Right cardiac atrium (tissue), 5 donors: ENCODE results near the gene CAMKMT. TPM values are rescaled to one million over a fixed set of nuclear protein-coding genes. Genes with fewer than 3 reads are reported as not detected.

Experiments
- ATAC-seq, 2 donors: fragments of 200-7000 bp; cut with Tn5 transposase; one replicate each; pipeline versions ENCODE4 v1.8.0 to v1.9.1; 2020; ENCODE audit warnings: moderate library complexity in 2 of 2, mild to moderate bottlenecking in 1 of 2
- DNase-seq, 3 donors: peaks; one replicate each; pipeline ENCODE4 v3.0.0-alpha.2; 2020
- H3K27ac ChIP-seq: one replicate; pipeline ENCODE4 v1.5.1; 2013; ENCODE audit warnings: mild to moderate bottlenecking, low read length, control low read depth, moderate library complexity
- H3K27me3 ChIP-seq: one replicate; pipeline ENCODE4 v1.6.1; 2013; ENCODE audit not compliant: control insufficient read depth, insufficient read depth
- H3K4me1 ChIP-seq: one replicate; pipeline ENCODE4 v1.6.1; 2013; ENCODE audit warnings: low read length; ENCODE audit not compliant: control insufficient read depth, insufficient read depth
- H3K4me3 ChIP-seq: one replicate; pipeline ENCODE4 v1.5.1; 2013; ENCODE audit warnings: low read length, control low read depth
- H3K9me3 ChIP-seq: one replicate; pipeline ENCODE4 v1.6.1; 2013; ENCODE audit warnings: low read length; ENCODE audit not compliant: control insufficient read depth
- WGBS: extraction: QIAGEN DNeasy Blood & Tissue Kit; methylation state at CpG from one replicate; pipeline ENCODE4 v1.1.7; 2013; 5-methylcytosine and 5-hydroxymethylcytosine counted together
- intact Hi-C, 4 donors: fragments of 100-400 bp; cut with DNase I; formaldehyde crosslinking; loops; one replicate each; pipeline versions ENCODE4 v1.11.0 to v1.14.0; 2022 to 2023
- polyA plus RNA-seq: library from polyadenylated mRNA; stranded (reverse); fragments of 200-250 nt; gene quantifications from one replicate; pipeline ENCODE4 v1.2.3, GENCODE V29; 2013
- total RNA-seq, 4 donors: library from RNA; stranded (reverse); fragmentation: NEBNext Ultra II Directional; extraction: Animal tissue kit (Norgen Biotek cat#: 25700); gene quantifications; one replicate each; pipeline ENCODE4 v1.2.1, GENCODE V29; 2021
- donor health status: healthy with polysubstance abuse.
- donor health status: DM: no; HTN: yes; CAD: no.
- donor health status: DM: no; HTN: no; CAD: no.
- donor health status: DM: no; HTN: yes; CAD: no; lungs with severe emphysema.
- donor health status: DM: yes; HTN: yes; CAD: no.

The CAMKMT gene
- total and polyA plus RNA-seq, 5 donors, result 4.6 to 6.3 (median 5.5) TPM

GRCh38 chr2:44723921-44724320 is 362.2 kb downstream of the CAMKMT start:
- intact Hi-C loops, result no loop called here
- H3K27me3 ChIP-seq, result no peaks in the 10 kb centered on the region
- no peak overlapping the region for H3K27ac ChIP-seq
- no peak for DNase-seq
- H3K4me3 ChIP-seq, result no peak overlapping the region
- 93% methylated on average over 3 of the region's 3 CpGs for WGBS
- H3K9me3 ChIP-seq, result no peaks in the 10 kb centered on the region
- no peaks in the 10 kb centered on the region for H3K4me1 ChIP-seq
- ATAC-seq, result no peak

GRCh38 chr2:44730593-44730992 is 368.8 kb downstream of the CAMKMT start:
- H3K9me3 ChIP-seq, result no peaks in the 10 kb centered on the region
- ATAC-seq, result no peak
- H3K27ac ChIP-seq, result no peak overlapping the region
- H3K4me1 ChIP-seq, result no peaks in the 10 kb centered on the region
- H3K4me3 ChIP-seq, result no peak overlapping the region
- intact Hi-C loops, result no loop called here
- no peaks in the 10 kb centered on the region for H3K27me3 ChIP-seq
- DNase-seq, result no peak

- Histone ChIP-seq H3K27me3 (no peaks in the 10 kb centered on the region), H3K9me3 (no peaks in the 10 kb centered on the region), H3K4me3 (no peak overlapping the region), H3K27ac (no peak overlapping the region), H3K4me1 (no peaks in the 10 kb centered on the region)
- ATAC-seq (no peak), DNase-seq (no peak)
- 90% methylated on average over 1 of the region's 1 CpG for WGBS
- intact Hi-C loops, result no loop called here
These were observed 369.8 kb downstream of the CAMKMT start for GRCh38 chr2:44731505-44731904.

- H3K27me3 ChIP-seq, result no peaks in the 10 kb centered on the region
- 87% methylated on average over 3 of the region's 3 CpGs for WGBS
- H3K4me1 ChIP-seq, result no peaks in the 10 kb centered on the region
- DNase-seq (no peak), ATAC-seq (no peak)
- H3K4me3 ChIP-seq, result no peak overlapping the region
- H3K9me3 ChIP-seq, result no peaks in the 10 kb centered on the region
- no peak overlapping the region for H3K27ac ChIP-seq
- intact Hi-C loops, result no loop called here
These were observed 374.7 kb downstream of the CAMKMT start for GRCh38 chr2:44736270-44736942.

- intact Hi-C loops, result no loop called here
- no peak for ATAC-seq
- H3K27me3 ChIP-seq, result no peaks in the 10 kb centered on the region
These were observed 378.9 kb downstream of the CAMKMT start for GRCh38 chr2:44740678-44741077.

GRCh38 chr2:44741507-44741906 is 379.8 kb downstream of the CAMKMT start:
- no peak for ATAC-seq
- WGBS, result 78% methylated on average over 1 of the region's 1 CpG
- no peak overlapping the region for H3K27ac ChIP-seq
- DNase-seq, result no peak
- H3K9me3 ChIP-seq, result no peaks in the 10 kb centered on the region
- no peak overlapping the region for H3K4me3 ChIP-seq
- intact Hi-C loops, result no loop called here
- H3K27me3 ChIP-seq, result no peaks in the 10 kb centered on the region
- H3K4me1 ChIP-seq, result peaks cover 2% of the 10 kb centered on the region

More at GRCh38 chr2:44740678-44741077, 378.9 kb downstream of the CAMKMT start:
- Histone ChIP-seq H3K4me1 (no peaks in the 10 kb centered on the region), H3K9me3 (no peaks in the 10 kb centered on the region), H3K27ac (no peak overlapping the region), H3K4me3 (no peak overlapping the region)
- 62% methylated on average over 1 of the region's 1 CpG for WGBS
- DNase-seq, result no peak

- Histone ChIP-seq H3K4me3 (no peak overlapping the region), H3K27ac (no peak overlapping the region), H3K9me3 (no peaks in the 10 kb centered on the region), H3K4me1 (peaks cover 2% of the 10 kb centered on the region), H3K27me3 (no peaks in the 10 kb centered on the region)
- ATAC-seq (no peak), DNase-seq (no peak)
- intact Hi-C loops, result no loop called here
- 98% methylated on average over 3 of the region's 3 CpGs for WGBS
These were observed 380.3 kb downstream of the CAMKMT start for GRCh38 chr2:44742057-44742456.

- DNase-seq (no peak), ATAC-seq (no peak)
- intact Hi-C loops, result no loop called here
- WGBS, result over 99% methylated on average over 3 of the region's 3 CpGs
- no peak overlapping the region for H3K27ac ChIP-seq
- no peak overlapping the region for H3K4me3 ChIP-seq
- no peaks in the 10 kb centered on the region for H3K9me3 ChIP-seq
- no peaks in the 10 kb centered on the region for H3K27me3 ChIP-seq
- H3K4me1 ChIP-seq, result peaks cover 2% of the 10 kb centered on the region
These were observed 381.7 kb downstream of the CAMKMT start for GRCh38 chr2:44743473-44743872.

GRCh38 chr2:44744961-44745892 is 383.5 kb downstream of the CAMKMT start:
- no peak overlapping the region for H3K4me3 ChIP-seq
- H3K27me3 ChIP-seq, result no peaks in the 10 kb centered on the region

GRCh38 chr2:44745922-44746766 is 384.4 kb downstream of the CAMKMT start:
- Histone ChIP-seq H3K9me3 (no peaks in the 10 kb centered on the region), H3K27me3 (no peaks in the 10 kb centered on the region), H3K27ac (no peak overlapping the region), H3K4me1 (peaks cover 2% of the 10 kb centered on the region), H3K4me3 (no peak overlapping the region)
- ATAC-seq (no peak), DNase-seq (no peak)
- intact Hi-C loops, result no loop called here
- WGBS, result 78% methylated on average over 4 of the region's 4 CpGs

More at GRCh38 chr2:44744961-44745892, 383.5 kb downstream of the CAMKMT start:
- no peaks in the 10 kb centered on the region for H3K9me3 ChIP-seq
- peaks cover 2% of the 10 kb centered on the region for H3K4me1 ChIP-seq
- no peak overlapping the region for H3K27ac ChIP-seq
- intact Hi-C loops, result no loop called here
- no peak for DNase-seq
- no peak for ATAC-seq
- WGBS, result 57% methylated on average over 12 of the region's 12 CpGs
